Astrocyte of the cerebellum (primary cell): ENCODE results near the gene GNL1.

Experiments
- DNase-seq: peaks from one replicate; pipeline ENCODE4 v3.0.0-alpha.2; 2011; ENCODE audit warnings: low read depth
- H3K4me3 ChIP-seq: 2 replicates; pipeline ENCODE4 v1.5.1; 2011; ENCODE audit warnings: mild to moderate bottlenecking, low read depth, low read length, moderate library complexity
- in situ Hi-C: cut with HindIII; loops from 2 replicates; pipeline ENCODE4 v1.10.0; 2017; ENCODE audit warnings: low sequenced_read_pairs
- TF ChIP-seq, protein P1 (sequence below): IDR thresholded peaks from 2 replicates; pipeline ENCODE4 v1.5.1; 2012; ENCODE audit warnings: low read length, low read depth, moderate library complexity, mild to moderate bottlenecking; ENCODE audit errors: missing control alignments

The GNL1 gene

DNA sequence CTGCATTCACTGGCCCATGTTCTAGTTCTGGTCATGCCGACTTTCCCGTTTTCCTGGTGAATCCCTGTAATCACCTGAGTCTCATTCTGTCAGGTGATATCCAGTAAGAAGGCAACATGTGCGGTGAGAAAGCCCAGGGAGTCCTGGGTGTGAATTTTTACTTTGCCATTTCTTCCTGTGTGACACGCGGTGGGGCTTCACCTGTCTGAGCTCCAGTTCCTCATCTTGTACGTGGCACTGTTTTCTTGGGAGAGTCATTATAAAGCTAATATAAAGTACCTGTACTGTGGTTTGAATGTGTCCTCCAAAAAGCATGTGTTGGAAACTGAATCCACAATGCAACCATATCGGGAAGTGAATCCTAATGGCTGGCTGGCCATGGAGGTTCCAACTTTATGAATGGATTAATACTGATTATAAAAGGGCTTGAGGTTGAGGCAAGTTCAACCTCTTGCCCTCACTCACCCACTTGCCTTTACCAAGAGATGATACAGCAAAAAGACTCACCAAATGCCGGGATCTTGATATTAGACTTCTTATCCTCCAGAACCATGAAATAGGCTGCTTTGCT is 61.9 kb downstream of the GNL1 start:
- H3K4me3 ChIP-seq = no peak overlapping the region
- in situ Hi-C loops = no loop called here
- TF ChIP-seq, protein P1, sequence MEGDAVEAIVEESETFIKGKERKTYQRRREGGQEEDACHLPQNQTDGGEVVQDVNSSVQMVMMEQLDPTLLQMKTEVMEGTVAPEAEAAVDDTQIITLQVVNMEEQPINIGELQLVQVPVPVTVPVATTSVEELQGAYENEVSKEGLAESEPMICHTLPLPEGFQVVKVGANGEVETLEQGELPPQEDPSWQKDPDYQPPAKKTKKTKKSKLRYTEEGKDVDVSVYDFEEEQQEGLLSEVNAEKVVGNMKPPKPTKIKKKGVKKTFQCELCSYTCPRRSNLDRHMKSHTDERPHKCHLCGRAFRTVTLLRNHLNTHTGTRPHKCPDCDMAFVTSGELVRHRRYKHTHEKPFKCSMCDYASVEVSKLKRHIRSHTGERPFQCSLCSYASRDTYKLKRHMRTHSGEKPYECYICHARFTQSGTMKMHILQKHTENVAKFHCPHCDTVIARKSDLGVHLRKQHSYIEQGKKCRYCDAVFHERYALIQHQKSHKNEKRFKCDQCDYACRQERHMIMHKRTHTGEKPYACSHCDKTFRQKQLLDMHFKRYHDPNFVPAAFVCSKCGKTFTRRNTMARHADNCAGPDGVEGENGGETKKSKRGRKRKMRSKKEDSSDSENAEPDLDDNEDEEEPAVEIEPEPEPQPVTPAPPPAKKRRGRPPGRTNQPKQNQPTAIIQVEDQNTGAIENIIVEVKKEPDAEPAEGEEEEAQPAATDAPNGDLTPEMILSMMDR = no peak
- DNase-seq = no peak

DNA sequence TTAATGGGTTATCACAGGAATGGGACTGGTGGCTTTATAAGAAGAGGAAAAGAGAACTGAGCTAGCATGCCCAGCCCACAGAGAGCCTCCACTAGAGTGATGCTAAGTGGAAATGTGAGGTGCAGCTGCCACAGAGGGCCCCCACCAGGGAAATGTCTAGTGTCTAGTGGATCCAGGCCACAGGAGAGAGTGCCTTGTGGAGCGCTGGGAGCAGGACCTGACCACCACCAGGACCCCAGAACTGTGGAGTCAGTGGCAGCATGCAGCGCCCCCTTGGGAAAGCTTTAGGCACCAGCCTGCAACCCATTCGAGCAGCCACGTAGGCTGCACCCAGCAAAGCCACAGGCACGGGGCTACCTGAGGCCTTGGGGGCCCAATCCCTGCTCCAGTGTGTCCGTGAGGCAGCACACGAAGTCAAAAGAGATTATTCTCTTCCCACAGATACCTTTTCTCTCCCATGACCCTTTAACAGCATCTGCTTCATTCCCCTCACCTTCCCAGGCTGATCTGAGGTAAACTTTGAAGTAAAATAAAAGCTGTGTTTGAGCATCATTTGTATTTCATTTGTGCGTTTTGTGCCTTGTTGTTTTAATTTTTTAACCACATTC is 62.5 kb downstream of the GNL1 start:
- no peak overlapping the region for H3K4me3 ChIP-seq
- TF ChIP-seq, protein P1 = peak; percentile 22
- in situ Hi-C loops = no loop called here
- DNase-seq = no peak

DNA sequence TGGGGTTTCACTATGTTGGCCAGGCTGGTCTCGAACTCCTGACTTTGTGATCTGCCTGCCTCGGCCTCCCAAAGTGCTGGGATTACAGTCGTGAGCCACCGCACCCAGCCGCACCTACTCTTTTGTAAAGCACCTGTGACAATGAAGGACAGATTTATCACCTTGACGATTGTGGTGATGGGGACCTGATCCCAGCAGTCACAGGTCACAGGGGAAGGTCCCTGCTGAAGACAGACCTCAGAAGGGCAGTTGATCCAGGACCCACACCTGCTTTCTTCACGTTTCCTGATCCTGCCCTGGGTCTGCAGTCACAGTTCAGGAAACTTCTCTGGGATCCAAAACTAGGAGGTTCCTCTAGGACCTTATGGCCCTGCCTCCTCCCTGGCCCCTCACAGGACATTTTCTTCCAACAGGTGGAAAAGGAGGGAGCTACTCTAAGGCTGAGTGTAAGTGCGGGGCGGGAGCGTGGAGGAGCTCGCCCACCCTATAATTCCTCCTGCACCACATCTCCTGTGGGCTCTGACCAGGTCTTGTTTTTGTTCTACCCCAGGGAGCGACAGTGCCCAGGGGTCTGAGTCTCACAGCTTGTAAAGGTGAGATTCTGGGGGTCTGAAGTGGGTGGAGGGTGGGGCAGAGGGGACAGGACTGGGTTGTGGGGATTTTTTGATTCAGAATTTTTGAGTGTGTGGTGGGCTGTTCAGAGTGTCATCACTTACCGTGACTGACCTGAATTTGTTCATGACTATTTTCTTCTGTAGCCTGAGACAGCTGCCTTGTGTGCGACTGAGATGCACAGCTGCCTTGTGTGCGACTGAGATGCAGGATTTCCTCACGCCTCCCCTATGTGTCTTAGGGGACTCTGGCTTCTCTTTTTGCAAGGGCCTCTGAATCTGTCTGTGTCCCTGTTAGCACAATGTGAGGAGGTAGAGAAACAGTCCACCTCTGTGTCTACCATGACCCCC is 64.0 kb downstream of the GNL1 start:
- in situ Hi-C loops = no loop called here
- H3K4me3 ChIP-seq = no peak overlapping the region
- TF ChIP-seq, protein P1 = no peak
- no peak for DNase-seq
